H9 (cell line): ENCODE data around the gene CHRNA10. TPM values are rescaled to one million over a fixed set of nuclear protein-coding genes. Genes with fewer than 3 reads are reported as not detected.

Experiments
- DNase-seq: peaks from one replicate; pipeline ENCODE4 v3.0.0-alpha.2; 2017
- H2AFZ ChIP-seq: one replicate; pipeline ENCODE4 v1.6.1; 2013; ENCODE audit warnings: mild to moderate bottlenecking, low read length, control low read depth, moderate library complexity
- H2AK5ac ChIP-seq: 2 replicates; pipeline ENCODE4 v1.6.1; 2013; ENCODE audit warnings: low read length, control low read depth, mixed read lengths; ENCODE audit not compliant: insufficient read length
- H2BK120ac ChIP-seq: one replicate; pipeline ENCODE4 v1.6.1; 2013; ENCODE audit warnings: low read depth, mild to moderate bottlenecking, low read length, control low read depth, inconsistent platforms; ENCODE audit not compliant: poor library complexity, severe bottlenecking
- H2BK12ac ChIP-seq: 2 replicates; pipeline ENCODE4 v1.6.1; 2013; ENCODE audit warnings: low read length, control low read depth, mixed read lengths, low read depth; ENCODE audit not compliant: insufficient read length
- H2BK15ac ChIP-seq: 2 replicates; pipeline ENCODE4 v1.6.1; 2013; ENCODE audit warnings: low read depth, low read length, control low read depth
- H2BK20ac ChIP-seq: one replicate; pipeline ENCODE4 v1.6.1; 2013; ENCODE audit warnings: low read depth, mild to moderate bottlenecking, low read length, control low read depth, inconsistent platforms; ENCODE audit not compliant: poor library complexity, severe bottlenecking
- H2BK5ac ChIP-seq: 2 replicates; pipeline ENCODE4 v1.6.1; 2013; ENCODE audit warnings: low read length, control low read depth, mixed read lengths; ENCODE audit not compliant: insufficient read length
- H3K14ac ChIP-seq: 2 replicates; pipeline ENCODE4 v1.6.1; 2013; ENCODE audit warnings: low read length, control low read depth; ENCODE audit not compliant: insufficient read depth
- H3K18ac ChIP-seq: 2 replicates; pipeline ENCODE4 v1.6.1; 2013; ENCODE audit warnings: low read depth, mild to moderate bottlenecking, mixed read lengths, low read length, control low read depth; ENCODE audit not compliant: insufficient read length
- H3K23ac ChIP-seq: 2 replicates; pipeline ENCODE4 v1.6.1; 2013; ENCODE audit warnings: low read length, control low read depth, mixed read lengths, low read depth; ENCODE audit not compliant: insufficient read length
- H3K23me2 ChIP-seq: 2 replicates; pipeline ENCODE4 v1.6.1; 2013; ENCODE audit warnings: low read depth, mild to moderate bottlenecking, mixed read lengths, low read length, control low read depth; ENCODE audit not compliant: insufficient read length, poor library complexity, severe bottlenecking
- H3K27ac ChIP-seq: 2 replicates; pipeline ENCODE4 v1.5.1; 2013; ENCODE audit warnings: low read length, control low read depth, mixed read lengths, low read depth; ENCODE audit not compliant: insufficient read length
- H3K27me3 ChIP-seq: 2 replicates; pipeline ENCODE4 v1.6.1; 2013; ENCODE audit warnings: low read length, control low read depth, inconsistent platforms; ENCODE audit not compliant: insufficient read depth
- H3K4ac ChIP-seq: 2 replicates; pipeline ENCODE4 v1.6.1; 2013; ENCODE audit warnings: low read depth, mild to moderate bottlenecking, control low read depth, inconsistent platforms, low read length, moderate library complexity
- H3K4me1 ChIP-seq: 2 replicates; pipeline ENCODE4 v1.6.1; 2013; ENCODE audit warnings: low read length, control low read depth, inconsistent platforms; ENCODE audit not compliant: insufficient read depth
- H3K4me2 ChIP-seq: 2 replicates; pipeline ENCODE4 v1.6.1; 2013; ENCODE audit warnings: low read length, control low read depth, mixed read lengths; ENCODE audit not compliant: insufficient read length, insufficient read depth
- H3K56ac ChIP-seq: 2 replicates; pipeline ENCODE4 v1.6.1; 2013; ENCODE audit warnings: low read depth, mild to moderate bottlenecking, mixed read lengths, low read length, control low read depth; ENCODE audit not compliant: insufficient read length
- H3K79me1 ChIP-seq: 2 replicates; pipeline ENCODE4 v1.6.1; 2013; ENCODE audit warnings: low read depth, mild to moderate bottlenecking, moderate library complexity, low read length, control low read depth, inconsistent platforms; ENCODE audit not compliant: insufficient read depth, poor library complexity, severe bottlenecking
- H3K79me2 ChIP-seq: 2 replicates; pipeline ENCODE4 v1.6.1; 2013; ENCODE audit warnings: low read length, control low read depth, inconsistent platforms; ENCODE audit not compliant: insufficient read depth
- H3K9ac ChIP-seq: 2 replicates; pipeline ENCODE4 v1.6.1; 2013; ENCODE audit warnings: low read length, control low read depth, mixed read lengths; ENCODE audit not compliant: insufficient read length; ENCODE audit errors: extremely low read depth
- H3K9me3 ChIP-seq: one replicate; pipeline ENCODE4 v1.6.1; 2013; ENCODE audit warnings: low read depth, low read length, inconsistent platforms; ENCODE audit not compliant: control insufficient read depth
- H3T11ph ChIP-seq: one replicate; pipeline ENCODE4 v1.6.1; 2013; ENCODE audit warnings: mild to moderate bottlenecking, low read length, control low read depth, inconsistent platforms
- H4K20me1 ChIP-seq: one replicate; pipeline ENCODE4 v1.6.1; 2013; ENCODE audit not compliant: control insufficient read depth, insufficient read length, insufficient read depth
- H4K5ac ChIP-seq: 2 replicates; pipeline ENCODE4 v1.6.1; 2013; ENCODE audit warnings: low read depth, mild to moderate bottlenecking, mixed read lengths, low read length, control low read depth; ENCODE audit not compliant: insufficient read length
- H4K8ac ChIP-seq: replicated peaks from 2 replicates; pipeline ENCODE4 v1.6.1; 2013; ENCODE audit warnings: low read length, control low read depth, mixed read lengths, low read depth; ENCODE audit not compliant: insufficient read length
- H4K91ac ChIP-seq: 2 replicates; pipeline ENCODE4 v1.6.1; 2013; ENCODE audit warnings: low read depth, mild to moderate bottlenecking, moderate library complexity, mixed read lengths, low read length, control low read depth; ENCODE audit not compliant: insufficient read length
- H3K27ac Mint-ChIP-seq, 3 experiments: 2 replicates in 2 of 3; 3 replicates in 1 of 3; pipeline ENCODE4 v1.8.0; 2020 to 2021; ENCODE audit warnings: mixed read lengths in 3 of 3, mild to moderate bottlenecking in 1 of 3, moderate library complexity in 1 of 3
- H3K27me3 Mint-ChIP-seq: 2 replicates; pipeline ENCODE4 v1.8.0; 2021; ENCODE audit warnings: low read depth, mild to moderate bottlenecking, moderate library complexity, mixed read lengths
- H3K36me3 Mint-ChIP-seq, 3 experiments: 2 replicates in 2 of 3; 3 replicates in 1 of 3; pipeline ENCODE4 v1.8.0; 2020 to 2021; ENCODE audit warnings: low read depth in 3 of 3, mixed read lengths in 3 of 3; ENCODE audit not compliant: insufficient read depth in 1 of 3
- H3K4me1 Mint-ChIP-seq, 2 experiments: 2 replicates each; pipeline ENCODE4 v1.8.0; 2020; ENCODE audit warnings: mixed read lengths in 2 of 2
- H3K4me3 Mint-ChIP-seq, 2 experiments: 2 replicates in 1 of 2; 3 replicates in 1 of 2; pipeline ENCODE4 v1.8.0; 2020 to 2021; ENCODE audit warnings: mild to moderate bottlenecking in 2 of 2, mixed read lengths in 2 of 2, moderate library complexity in 1 of 2
- H3K9me3 Mint-ChIP-seq, 2 experiments: 2 replicates in 1 of 2; 3 replicates in 1 of 2; pipeline ENCODE4 v1.8.0; 2020; ENCODE audit warnings: mild to moderate bottlenecking in 2 of 2, mixed read lengths in 2 of 2, moderate library complexity in 1 of 2
- WGBS: extraction: QIAGEN DNeasy Blood & Tissue Kit; methylation state at CpG from one replicate; pipeline ENCODE4 v1.1.7; 2013; ENCODE audit warnings: missing lambda C conversion rate, low lambda C conversion rate, mixed read lengths; ENCODE audit not compliant: insufficient read length; ENCODE audit errors: extremely low coverage; 5-methylcytosine and 5-hydroxymethylcytosine counted together
- long read RNA-seq: library from polyadenylated mRNA; unstranded; transcript quantifications from one replicate; pipeline ENCODE4 v2.0.0, GENCODE V29; 2020
- total RNA-seq: library from RNA; stranded (reverse); gene quantifications from 2 replicates; pipeline ENCODE4 v1.2.1, GENCODE V29; 2021
- TF ChIP-seq, protein P1 (sequence below): fragments of 200-600 bp; sonication (generic); conservative IDR thresholded peaks from 3 replicates; pipeline ENCODE4 v1.8.0; 2021; ENCODE audit warnings: antibody characterized with exemption, mild to moderate bottlenecking

The CHRNA10 gene, protein sequence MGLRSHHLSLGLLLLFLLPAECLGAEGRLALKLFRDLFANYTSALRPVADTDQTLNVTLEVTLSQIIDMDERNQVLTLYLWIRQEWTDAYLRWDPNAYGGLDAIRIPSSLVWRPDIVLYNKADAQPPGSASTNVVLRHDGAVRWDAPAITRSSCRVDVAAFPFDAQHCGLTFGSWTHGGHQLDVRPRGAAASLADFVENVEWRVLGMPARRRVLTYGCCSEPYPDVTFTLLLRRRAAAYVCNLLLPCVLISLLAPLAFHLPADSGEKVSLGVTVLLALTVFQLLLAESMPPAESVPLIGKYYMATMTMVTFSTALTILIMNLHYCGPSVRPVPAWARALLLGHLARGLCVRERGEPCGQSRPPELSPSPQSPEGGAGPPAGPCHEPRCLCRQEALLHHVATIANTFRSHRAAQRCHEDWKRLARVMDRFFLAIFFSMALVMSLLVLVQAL
- total RNA-seq = 2.1 and 2.4 TPM in 2 replicates
- long read RNA-seq, partial matches to known transcripts = 0 of 1 reads
- long read RNA-seq, other reads (novel, unspliced or antisense) = 1 of 1 reads

DNA sequence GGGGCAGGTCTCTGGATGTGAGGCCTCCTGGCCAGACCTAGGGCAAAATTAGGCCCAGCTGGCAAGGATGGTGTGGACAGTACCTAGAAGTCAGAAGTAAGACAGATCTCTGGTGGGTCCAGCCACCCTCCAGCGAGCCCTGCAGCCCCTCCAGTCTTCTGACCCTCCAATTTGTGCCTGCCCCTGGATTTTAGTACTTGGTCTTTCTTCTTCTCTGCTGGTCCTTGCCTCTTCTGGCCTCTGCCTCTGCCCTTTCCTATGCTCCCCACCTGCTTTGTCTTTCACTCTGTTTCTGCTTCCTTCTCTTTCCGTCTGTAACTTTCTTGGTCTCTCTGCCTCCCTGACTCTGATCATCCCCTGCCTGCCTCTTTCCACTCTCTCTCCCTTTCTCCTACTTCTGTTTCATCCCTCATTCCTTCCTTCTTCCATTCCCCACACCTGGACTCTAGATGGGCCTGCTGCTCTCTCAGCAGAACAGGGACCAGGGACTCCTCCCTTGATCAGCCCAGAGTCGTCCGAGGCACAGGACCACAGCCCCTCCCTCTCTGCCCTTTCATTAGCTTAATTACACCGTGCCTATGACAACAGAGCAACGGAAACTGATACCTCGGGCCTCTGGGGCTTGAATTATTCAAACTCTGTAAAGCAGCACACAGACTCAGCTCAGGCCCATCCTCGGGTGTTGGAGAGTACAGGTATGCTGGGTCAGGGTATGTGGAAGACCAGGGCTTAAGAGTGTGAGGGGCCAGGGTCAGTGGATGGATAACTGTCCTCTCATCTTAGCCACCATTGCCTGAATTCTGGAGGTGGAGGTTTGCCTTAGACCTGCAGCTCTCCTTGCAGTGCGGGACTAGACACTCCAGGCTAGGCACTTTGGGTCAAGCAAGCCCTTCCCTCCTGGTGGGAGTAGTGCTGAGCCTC lies at the start of gene CHRNA10:
CHRNA10 (minus strand) TSS at position 51 of the 921 bp plus-strand sequence. CDS start 72 bp downstream, outside the sequence.
- Mint-ChIP-seq H3K27me3 (no peaks in the 10 kb centered on the region), H3K4me1 (peaks cover 0 to 9% of the 10 kb centered on the region in 2 experiments; a peak in 2 of 4 replicates), H3K4me3 (no peak within 1 kb of the TSS), H3K9me3 (no peaks in the 10 kb centered on the region), H3K36me3 (peaks cover 19 to 59% (median 24%) of the 10 kb centered on the region in 3 experiments), H3K27ac (peak within 1 kb of the TSS; percentile 28 to 89 (median 79); a peak in 6 of 7 replicates)
- TF ChIP-seq, protein P1, sequence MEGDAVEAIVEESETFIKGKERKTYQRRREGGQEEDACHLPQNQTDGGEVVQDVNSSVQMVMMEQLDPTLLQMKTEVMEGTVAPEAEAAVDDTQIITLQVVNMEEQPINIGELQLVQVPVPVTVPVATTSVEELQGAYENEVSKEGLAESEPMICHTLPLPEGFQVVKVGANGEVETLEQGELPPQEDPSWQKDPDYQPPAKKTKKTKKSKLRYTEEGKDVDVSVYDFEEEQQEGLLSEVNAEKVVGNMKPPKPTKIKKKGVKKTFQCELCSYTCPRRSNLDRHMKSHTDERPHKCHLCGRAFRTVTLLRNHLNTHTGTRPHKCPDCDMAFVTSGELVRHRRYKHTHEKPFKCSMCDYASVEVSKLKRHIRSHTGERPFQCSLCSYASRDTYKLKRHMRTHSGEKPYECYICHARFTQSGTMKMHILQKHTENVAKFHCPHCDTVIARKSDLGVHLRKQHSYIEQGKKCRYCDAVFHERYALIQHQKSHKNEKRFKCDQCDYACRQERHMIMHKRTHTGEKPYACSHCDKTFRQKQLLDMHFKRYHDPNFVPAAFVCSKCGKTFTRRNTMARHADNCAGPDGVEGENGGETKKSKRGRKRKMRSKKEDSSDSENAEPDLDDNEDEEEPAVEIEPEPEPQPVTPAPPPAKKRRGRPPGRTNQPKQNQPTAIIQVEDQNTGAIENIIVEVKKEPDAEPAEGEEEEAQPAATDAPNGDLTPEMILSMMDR = no peak
- no peak within 1 kb of the TSS for H3K9ac ChIP-seq
- H4K5ac ChIP-seq = no peak within 1 kb of the TSS
- no peak within 1 kb of the TSS for H3T11ph ChIP-seq
- no peak within 1 kb of the TSS for H2BK120ac ChIP-seq
- H3K27me3 ChIP-seq = no peaks in the 10 kb centered on the region
- H3K18ac ChIP-seq = peak within 1 kb of the TSS; percentile 21
- H2AFZ ChIP-seq = no peak within 1 kb of the TSS
- H4K20me1 ChIP-seq = no peaks in the 10 kb centered on the region
- no CpG with 5 or more reads among the region's 9 CpGs for WGBS
- DNase-seq = peak; percentile 31
- H3K9me3 ChIP-seq = no peaks in the 10 kb centered on the region
- H3K4me2 ChIP-seq = no peak within 1 kb of the TSS
- no peaks in the 10 kb centered on the region for H3K79me1 ChIP-seq
- no peak within 1 kb of the TSS for H2BK20ac ChIP-seq
- no peaks in the 10 kb centered on the region for H3K4me1 ChIP-seq
- H3K4ac ChIP-seq = no peak within 1 kb of the TSS
- no peak within 1 kb of the TSS for H2BK12ac ChIP-seq
- H3K56ac ChIP-seq = no peak within 1 kb of the TSS
- no peaks in the 10 kb centered on the region for H3K23me2 ChIP-seq
- no peak within 1 kb of the TSS for H4K91ac ChIP-seq
- H3K23ac ChIP-seq = no peak within 1 kb of the TSS
- H4K8ac ChIP-seq = no peak within 1 kb of the TSS
- no peak within 1 kb of the TSS for H2BK15ac ChIP-seq
- H2AK5ac ChIP-seq = no peak within 1 kb of the TSS
- no peak within 1 kb of the TSS; the same call in 1 of the 2 replicates for H3K14ac ChIP-seq
- H3K27ac ChIP-seq = no peak within 1 kb of the TSS
- H3K79me2 ChIP-seq = no peaks in the 10 kb centered on the region
- no peak within 1 kb of the TSS for H2BK5ac ChIP-seq
